IMR-90 (cell line): Measurements from ENCODE around the gene FBXL20. TPM values are rescaled to one million over a fixed set of nuclear protein-coding genes. Genes with fewer than 3 reads are reported as not detected.
A peak's percentile ranks its signal among the peaks of the same experiment; 100 is the strongest.

ENCODE experiments used
- ATAC-seq: fragments of 200-7000 bp; cut with Tn5 transposase; 2 replicates; pipeline ENCODE4 v1.9.1; 2020; ENCODE audit warnings: low read depth, mild to moderate bottlenecking, moderate library complexity
- BruUV-seq: library from RNA; stranded (reverse); fragments of 400-500 nt; replicated peaks from 2 replicates; lab custom pipeline; 2021; lab: Mats Ljungman, UMichigan
- CTCF ChIA-PET: fragments of 300-600 bp; formaldehyde crosslinking; extraction: SDS; loops from one replicate; lab custom pipeline; 2021; ENCODE audit warnings: antibody characterized with exemption; lab: Yijun Ruan, JAX
- POLR2A ChIA-PET: fragments of 300-600 bp; sonication (Branson Sonifier 250); formaldehyde crosslinking; loops from one replicate; lab custom pipeline; 2022; ENCODE audit warnings: antibody characterized with exemption; ENCODE audit not compliant: unreplicated experiment; lab: Charles Lee
- DNase-seq: peaks from one replicate; pipeline ENCODE4 v3.0.0; 2013
- H2AFZ ChIP-seq: replicated peaks from 2 replicates; pipeline ENCODE3; 2013; ENCODE audit warnings: low read length, mild to moderate bottlenecking; ENCODE audit not compliant: poor library complexity
- H2AK5ac ChIP-seq: 2 replicates; pipeline ENCODE4 v1.6.1; 2013; ENCODE audit warnings: low read depth, low read length, inconsistent platforms
- H2AK9ac ChIP-seq: replicated peaks from 2 replicates; pipeline ENCODE3; 2013; ENCODE audit warnings: mild to moderate bottlenecking, low read depth, low read length, moderate library complexity; ENCODE audit not compliant: poor library complexity
- H2BK120ac ChIP-seq: 2 replicates; pipeline ENCODE4 v1.6.1; 2013; ENCODE audit warnings: low read depth, low read length, inconsistent platforms
- H2BK15ac ChIP-seq: 3 replicates; pipeline ENCODE4 v1.6.1; 2013; ENCODE audit warnings: low read depth, low read length, inconsistent platforms
- H2BK20ac ChIP-seq: 2 replicates; pipeline ENCODE4 v1.6.1; 2013; ENCODE audit warnings: low read depth, mild to moderate bottlenecking, inconsistent platforms, low read length, moderate library complexity
- H2BK5ac ChIP-seq: 2 replicates; pipeline ENCODE4 v1.6.1; 2013; ENCODE audit warnings: mild to moderate bottlenecking, low read depth, low read length, inconsistent platforms; ENCODE audit not compliant: poor library complexity, severe bottlenecking
- H3K14ac ChIP-seq: replicated peaks from 2 replicates; pipeline ENCODE4 v1.6.1; 2013; ENCODE audit warnings: low read depth, low read length, inconsistent platforms
- H3K18ac ChIP-seq: 2 replicates; pipeline ENCODE4 v1.6.1; 2013; ENCODE audit warnings: low read depth, low read length, control low read depth
- H3K23ac ChIP-seq: 2 replicates; pipeline ENCODE4 v1.6.1; 2013; ENCODE audit warnings: low read depth, low read length, inconsistent platforms
- H3K27ac ChIP-seq: 2 replicates; pipeline ENCODE4 v1.5.1; 2013; ENCODE audit warnings: mild to moderate bottlenecking, control low read depth, low read length; ENCODE audit not compliant: insufficient read depth
- H3K27me3 ChIP-seq: 2 replicates; pipeline ENCODE4 v1.6.1; 2013; ENCODE audit warnings: low read length; ENCODE audit not compliant: control insufficient read depth, insufficient read depth
- H3K36me3 ChIP-seq: 2 replicates; pipeline ENCODE4 v1.6.1; 2013; ENCODE audit warnings: low read length, mixed read lengths; ENCODE audit not compliant: control insufficient read depth, insufficient read depth
- H3K4ac ChIP-seq: 2 replicates; pipeline ENCODE4 v1.6.1; 2013; ENCODE audit warnings: low read depth, low read length, inconsistent platforms
- H3K4me1 ChIP-seq: 2 replicates; pipeline ENCODE4 v1.6.1; 2013; ENCODE audit warnings: low read length, mixed read lengths; ENCODE audit not compliant: control insufficient read depth, insufficient read depth
- H3K4me2 ChIP-seq: 2 replicates; pipeline ENCODE4 v1.6.1; 2013; ENCODE audit warnings: low read depth, mild to moderate bottlenecking, control low read depth, low read length, moderate library complexity
- H3K4me3 ChIP-seq: 2 replicates; pipeline ENCODE4 v1.5.1; 2013; ENCODE audit warnings: low read depth, mild to moderate bottlenecking, control low read depth, low read length, moderate library complexity; ENCODE audit not compliant: insufficient read depth
- H3K56ac ChIP-seq: 2 replicates; pipeline ENCODE4 v1.6.1; 2013; ENCODE audit warnings: low read length, inconsistent platforms; ENCODE audit not compliant: insufficient read depth; ENCODE audit errors: extremely low read depth
- H3K79me1 ChIP-seq, 2 experiments: 2 replicates each; pipeline ENCODE4 v1.6.1; 2013; ENCODE audit warnings: low read length in 2 of 2, inconsistent platforms in 1 of 2, low read depth in 1 of 2
- H3K9ac ChIP-seq: 2 replicates; pipeline ENCODE4 v1.6.1; 2013; ENCODE audit warnings: low read depth, low read length, control low read depth
- H3K9me1 ChIP-seq: 2 replicates; pipeline ENCODE4 v1.6.1; 2013; ENCODE audit warnings: low read length, inconsistent platforms; ENCODE audit not compliant: insufficient read depth
- H3K9me3 ChIP-seq: 2 replicates; pipeline ENCODE4 v1.6.1; 2013; ENCODE audit warnings: low read length; ENCODE audit not compliant: control insufficient read depth, insufficient read depth
- H4K20me1 ChIP-seq: 2 replicates; pipeline ENCODE4 v1.6.1; 2013; ENCODE audit warnings: low read length, inconsistent platforms; ENCODE audit not compliant: insufficient read depth
- H4K5ac ChIP-seq: 2 replicates; pipeline ENCODE4 v1.6.1; 2013; ENCODE audit warnings: mild to moderate bottlenecking, low read depth, low read length, control low read depth
- H4K8ac ChIP-seq, 2 experiments: 2 replicates each; pipeline ENCODE4 v1.6.1; 2013; ENCODE audit warnings: low read depth in 2 of 2, low read length in 2 of 2, control low read depth in 1 of 2, inconsistent platforms in 1 of 2
- H4K91ac ChIP-seq: 2 replicates; pipeline ENCODE4 v1.6.1; 2013; ENCODE audit warnings: low read depth, low read length, inconsistent platforms; ENCODE audit not compliant: insufficient read depth
- CEBPB ChIP-seq: IDR thresholded peaks from 2 replicates; pipeline ENCODE4 v1.6.1; 2012; ENCODE audit warnings: low read depth, low read length, improper control_type of control experiment
- MAZ ChIP-seq: IDR thresholded peaks from 2 replicates; pipeline ENCODE4 v1.6.1; 2012; ENCODE audit warnings: low read depth, mild to moderate bottlenecking, low read length, improper control_type of control experiment, moderate library complexity, borderline replicate concordance
- MXI1 ChIP-seq: IDR thresholded peaks from 2 replicates; pipeline ENCODE4 v1.6.1; 2012; ENCODE audit warnings: low read depth, mild to moderate bottlenecking, low read length, moderate library complexity, borderline replicate concordance
- POLR2A ChIP-seq: IDR thresholded peaks from 2 replicates; pipeline ENCODE4 v1.6.1; 2012; ENCODE audit warnings: mild to moderate bottlenecking, low read depth, low read length
- USF2 ChIP-seq: fragments of 150-350 bp; IDR thresholded peaks from 2 replicates; pipeline ENCODE4 v1.6.1; 2017; ENCODE audit warnings: mild to moderate bottlenecking, antibody characterized with exemption, low read length, low read depth
- WGBS, 2 experiments: methylation state at CpG; one replicate each; pipeline versions ENCODE4 v1.1.5 to v1.1.7; 2013; ENCODE audit warnings: missing lambda C conversion rate in 2 of 2; ENCODE audit not compliant: insufficient read length in 1 of 2; ENCODE audit errors: extremely low coverage in 2 of 2; 5-methylcytosine and 5-hydroxymethylcytosine counted together
- dilution Hi-C: fragments of 300-500 bp; cut with HindIII; formaldehyde crosslinking; loops from one replicate; pipeline ENCODE4 v1.14.3; 2018; ENCODE audit warnings: low sequenced_read_pairs; ENCODE audit not compliant: unreplicated experiment
- in situ Hi-C: fragments of 300-500 bp; cut with MboI; formaldehyde crosslinking; loops from 3 replicates; pipeline ENCODE4 v1.14.3; 2019; ENCODE audit warnings: low sequenced_read_pairs, inconsistent platforms, mixed read lengths
- intact Hi-C: fragments of 100-400 bp; cut with micrococcal nuclease; formaldehyde crosslinking; loops from 2 replicates; pipeline ENCODE4 v1.10.0; 2022
- polyA plus RNA-seq, 3 experiments: library from polyadenylated mRNA; depleted of rRNA; stranded (reverse); fragments of >200 nt; gene quantifications; 2 replicates each; pipeline ENCODE4 v1.2.3, GENCODE V29; 2012; ENCODE audit warnings: low replicate concordance in 1 of 3
- total RNA-seq: library from RNA; depleted of rRNA; stranded (reverse); fragments of >200 nt; gene quantifications from 2 replicates; pipeline ENCODE4 v1.2.3, GENCODE V29; 2012

FBXL20 gene
- total and polyA plus RNA-seq, 2 of the 4 experiments (the other 2 are of a cell fraction) = 4.1 to 13.8 TPM

- dilution Hi-C loops (no loop called here), intact Hi-C loops (loop anchor here (1.0 kb wide), 1 partner anchor 10 kb away; the partner anchor contains the start of gene CDK12), in situ Hi-C loops (no loop called here)
- H3K4me3 ChIP-seq = peak within 1 kb of the TSS; percentile 91
- H4K20me1 ChIP-seq = peaks cover 4% of the 10 kb centered on the region; the same call in 1 of the 2 replicates
- H3K4me2 ChIP-seq = peak within 1 kb of the TSS; percentile 88
- no peak within 1 kb of the TSS for H2BK20ac ChIP-seq
- H3K56ac ChIP-seq = peak within 1 kb of the TSS; percentile 96
- H3K27me3 ChIP-seq = no peaks in the 10 kb centered on the region
- peak within 1 kb of the TSS; percentile 89 for H2BK5ac ChIP-seq
- H3K9ac ChIP-seq = peak within 1 kb of the TSS; percentile 99
- ATAC-seq (peak; percentile 98), DNase-seq (peak; percentile 98)
- H3K9me1 ChIP-seq = peaks cover 3% of the 10 kb centered on the region; the same call in 1 of the 2 replicates
- H3K9me3 ChIP-seq = no peaks in the 10 kb centered on the region
- peak within 1 kb of the TSS; percentile 96 for H4K5ac ChIP-seq
- H3K79me1 ChIP-seq = peaks cover 19 to 41% of the 10 kb centered on the region in 2 experiments
- H3K23ac ChIP-seq = peak within 1 kb of the TSS; percentile 95
- H3K18ac ChIP-seq = peak within 1 kb of the TSS; percentile 89
- H3K4me1 ChIP-seq = peaks cover 3% of the 10 kb centered on the region; the same call in 1 of the 2 replicates
- peak within 1 kb of the TSS; percentile 95 for H2AFZ ChIP-seq
- peak within 1 kb of the TSS; percentile 97 for H3K27ac ChIP-seq
- TF ChIP-seq CEBPB (peak; percentile 34; the same call in 1 of the 2 replicates), MXI1 (peak; percentile 25; the same call in 1 of the 2 replicates), MAZ (no peak), USF2 (no peak), POLR2A (peak; percentile 91)
- peak within 1 kb of the TSS; percentile 87 for H2AK5ac ChIP-seq
- peak within 1 kb of the TSS; percentile 94 for H4K91ac ChIP-seq
- WGBS, 2 experiments = 0% methylated on average over 22 of the region's 37 CpGs; no CpG with 5 or more reads in 1 of the 2 experiments
- H2AK9ac ChIP-seq = peak within 1 kb of the TSS; percentile 90
- ChIA-PET POLR2A (interaction anchor here (0.5 to 1.6 kb wide), 3 partner anchors 11 to 561 kb away, joined by 7 to 19 read pairs (median 7); partner anchors contain the start of gene CDK12), CTCF (interaction anchor here (0.6 to 1.0 kb wide), 2 partner anchors 8 to 32 kb away, joined by 3 to 5 read pairs; no protein-coding TSS in a partner anchor)
- H3K14ac ChIP-seq = peak within 1 kb of the TSS; percentile 99
- peaks cover 12% of the 10 kb centered on the region for H3K36me3 ChIP-seq
- peak within 1 kb of the TSS; percentile 63 for H2BK120ac ChIP-seq
- peak within 1 kb of the TSS; percentile 99 to 100 for H4K8ac ChIP-seq
- no peak within 1 kb of the TSS; the same call in 2 of the 3 replicates for H2BK15ac ChIP-seq
- no TSS peak for BruUV-seq
- H3K4ac ChIP-seq = peak within 1 kb of the TSS; percentile 97
These were observed 49.6 kb upstream of the FBXL20 start, which contains the start of gene MED1 for GRCh38 chr17:39450847-39451581. MED1 (minus strand) TSS chr17:39451263; CDS start chr17:39451062, 201 bp downstream.
